K562 (cell line): ENCODE results near the gene SGSH. TPM values are rescaled to one million over a fixed set of nuclear protein-coding genes. Genes with fewer than 3 reads are reported as not detected.

Experiments used
- CSDE1 ChIP-seq, 2 experiments: fragments of 450-650 bp; IDR thresholded peaks; 2 replicates each; pipeline ENCODE4 v1.6.1; 2016; ENCODE audit warnings: mild to moderate bottlenecking in 1 of 2
- HOMEZ ChIP-seq: fragments of 250-450 bp; sonication (Bioruptor Pico); IDR thresholded peaks from 2 replicates; pipeline ENCODE4 v1.4.0; 2020; ENCODE audit warnings: mild to moderate bottlenecking, moderate library complexity
- L3MBTL2 ChIP-seq: fragments of 450-650 bp; IDR thresholded peaks from 2 replicates; pipeline ENCODE4 v1.6.1; 2016; ENCODE audit warnings: mild to moderate bottlenecking, moderate library complexity
- SIN3B ChIP-seq: fragments of 450-650 bp; IDR thresholded peaks from 2 replicates; pipeline ENCODE4 v1.6.1; 2017; ENCODE audit warnings: low read depth, mild to moderate bottlenecking, moderate library complexity
- XRCC3 ChIP-seq: fragments of 450-650 bp; IDR thresholded peaks from 2 replicates; pipeline ENCODE4 v1.6.1; 2017; ENCODE audit warnings: mild to moderate bottlenecking, moderate library complexity
- ZBTB40 ChIP-seq, 2 experiments: fragments of 450-650 bp in 1 of 2; sonication (generic) in 1 of 2; formaldehyde crosslinking in 1 of 2; IDR thresholded peaks; 2 replicates each; pipeline versions ENCODE4 v1.7.1 to v1.9.0; 2016 to 2022; ENCODE audit warnings: inconsistent platforms in 1 of 2, mild to moderate bottlenecking in 1 of 2, missing genetic modification reagents in 1 of 2
- polyA plus RNA-seq, 8 experiments: library from polyadenylated mRNA; depleted of rRNA in 4 of 8; stranded (reverse) in 5 of 8; unstranded in 3 of 8; fragments of >200 nt; fragmentation: Nextera tagmentation in 2 of 8; fragmentation: Illumina TruSeq in 1 of 8; extraction: Ambion mirVana in 2 of 8; extraction: Trizol in 1 of 8; gene quantifications; 2 replicates each; pipeline versions ENCODE4 v1.2.1 to v1.2.3, GENCODE V29; 2011 to 2014; ENCODE audit warnings: inconsistent platforms in 1 of 8, missing spikeins in 1 of 8
- total RNA-seq, 7 experiments: library from RNA; depleted of rRNA in 6 of 7; stranded (reverse); fragments of >200 nt in 6 of 7; fragmentation: Illumina TruSeq in 2 of 7; extraction: Trizol in 2 of 7; gene quantifications; 2 replicates each; pipeline versions ENCODE4 v1.2.1 to v1.2.3, GENCODE V29; 2011 to 2021; ENCODE audit warnings: low replicate concordance in 1 of 7
- TF ChIP-seq, protein P1 (sequence below): fragments of 450-650 bp; formaldehyde crosslinking; IDR thresholded peaks from 2 replicates; pipeline ENCODE4 v1.4.0; 2022; ENCODE audit warnings: missing genetic modification characterization
- TF ChIP-seq, protein P2 (sequence below): fragments of 250-450 bp; sonication (Bioruptor Pico); IDR thresholded peaks from 2 replicates; pipeline ENCODE4 v1.5.1; 2021; ENCODE audit warnings: mild to moderate bottlenecking
- TF ChIP-seq, protein P3 (sequence below), 3 experiments: fragments of 200-800 bp in 1 of 3; fragments of 250-450 bp in 1 of 3; fragments of 450-650 bp in 1 of 3; sonication (Bioruptor Pico) in 1 of 3; sonication (Bioruptor generic) in 1 of 3; formaldehyde crosslinking in 1 of 3; IDR thresholded peaks; 2 replicates each; pipeline versions ENCODE4 v1.6.1 to v1.8.0; 2016 to 2022; ENCODE audit warnings: mild to moderate bottlenecking in 2 of 3, missing genetic modification characterization in 2 of 3, missing compliant biosample characterization in 1 of 3, moderate library complexity in 1 of 3

The SGSH gene
- total and polyA plus RNA-seq, 9 of the 15 experiments (the other 6 are each of a cell fraction or from before 2014, with no cell fraction given): 0.25 to 15.7 (median 4.9) TPM

DNA sequence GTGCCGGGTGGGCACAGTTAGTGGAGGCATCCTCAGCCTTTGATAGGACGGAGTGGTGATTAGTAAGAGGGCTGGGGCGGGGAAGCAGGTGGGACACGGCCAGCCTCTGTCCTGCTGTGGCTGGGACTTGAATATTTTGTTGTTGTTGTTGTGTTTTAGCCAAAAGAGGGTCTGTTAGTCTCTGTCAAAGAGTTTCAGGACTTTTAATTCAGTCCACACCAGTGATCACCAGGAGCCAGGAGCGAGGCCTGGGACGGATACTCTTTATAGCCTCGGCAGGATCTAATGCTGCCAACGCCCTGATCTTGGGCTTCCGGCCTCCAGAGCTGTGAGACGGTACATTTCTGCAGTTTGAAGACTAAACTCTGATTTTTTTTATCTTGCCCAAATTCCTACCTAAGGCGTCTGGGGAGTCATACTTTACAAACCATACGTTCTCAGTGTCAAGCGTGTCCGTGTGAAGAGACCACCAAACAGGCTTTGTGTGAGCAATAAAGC lies 37.6 kb upstream of the SGSH start (continued):
- TF ChIP-seq SIN3B (no peak), XRCC3 (no peak), ZBTB40 (IDR thresholded peaks at IDR 0.05) (peak; percentile 40; the same call in 1 of the 2 replicates), ZBTB40 (CRISPR knock-in tag; IDR thresholded peaks at IDR 0.05) (no peak), L3MBTL2 (peak; percentile 60), HOMEZ (CRISPR knock-in tag) (no peak), CSDE1 (IDR thresholded peaks at IDR 0.05) (no peak)
- TF ChIP-seq, protein P1, sequence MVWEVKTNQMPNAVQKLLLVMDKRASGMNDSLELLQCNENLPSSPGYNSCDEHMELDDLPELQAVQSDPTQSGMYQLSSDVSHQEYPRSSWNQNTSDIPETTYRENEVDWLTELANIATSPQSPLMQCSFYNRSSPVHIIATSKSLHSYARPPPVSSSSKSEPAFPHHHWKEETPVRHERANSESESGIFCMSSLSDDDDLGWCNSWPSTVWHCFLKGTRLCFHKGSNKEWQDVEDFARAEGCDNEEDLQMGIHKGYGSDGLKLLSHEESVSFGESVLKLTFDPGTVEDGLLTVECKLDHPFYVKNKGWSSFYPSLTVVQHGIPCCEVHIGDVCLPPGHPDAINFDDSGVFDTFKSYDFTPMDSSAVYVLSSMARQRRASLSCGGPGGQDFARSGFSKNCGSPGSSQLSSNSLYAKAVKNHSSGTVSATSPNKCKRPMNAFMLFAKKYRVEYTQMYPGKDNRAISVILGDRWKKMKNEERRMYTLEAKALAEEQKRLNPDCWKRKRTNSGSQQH (CRISPR knock-in tag): no peak
- TF ChIP-seq, protein P2, sequence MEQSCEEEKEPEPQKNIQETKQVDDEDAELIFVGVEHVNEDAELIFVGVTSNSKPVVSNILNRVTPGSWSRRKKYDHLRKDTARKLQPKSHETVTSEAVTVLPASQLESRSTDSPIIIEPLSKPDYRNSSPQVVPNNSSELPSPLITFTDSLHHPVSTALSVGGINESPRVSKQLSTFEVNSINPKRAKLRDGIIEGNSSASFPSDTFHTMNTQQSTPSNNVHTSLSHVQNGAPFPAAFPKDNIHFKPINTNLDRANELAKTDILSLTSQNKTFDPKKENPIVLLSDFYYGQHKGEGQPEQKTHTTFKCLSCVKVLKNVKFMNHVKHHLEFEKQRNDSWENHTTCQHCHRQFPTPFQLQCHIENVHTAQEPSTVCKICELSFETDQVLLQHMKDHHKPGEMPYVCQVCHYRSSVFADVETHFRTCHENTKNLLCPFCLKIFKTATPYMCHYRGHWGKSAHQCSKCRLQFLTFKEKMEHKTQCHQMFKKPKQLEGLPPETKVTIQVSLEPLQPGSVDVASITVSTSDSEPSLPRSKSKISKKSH: no peak
- TF ChIP-seq, protein P3, sequence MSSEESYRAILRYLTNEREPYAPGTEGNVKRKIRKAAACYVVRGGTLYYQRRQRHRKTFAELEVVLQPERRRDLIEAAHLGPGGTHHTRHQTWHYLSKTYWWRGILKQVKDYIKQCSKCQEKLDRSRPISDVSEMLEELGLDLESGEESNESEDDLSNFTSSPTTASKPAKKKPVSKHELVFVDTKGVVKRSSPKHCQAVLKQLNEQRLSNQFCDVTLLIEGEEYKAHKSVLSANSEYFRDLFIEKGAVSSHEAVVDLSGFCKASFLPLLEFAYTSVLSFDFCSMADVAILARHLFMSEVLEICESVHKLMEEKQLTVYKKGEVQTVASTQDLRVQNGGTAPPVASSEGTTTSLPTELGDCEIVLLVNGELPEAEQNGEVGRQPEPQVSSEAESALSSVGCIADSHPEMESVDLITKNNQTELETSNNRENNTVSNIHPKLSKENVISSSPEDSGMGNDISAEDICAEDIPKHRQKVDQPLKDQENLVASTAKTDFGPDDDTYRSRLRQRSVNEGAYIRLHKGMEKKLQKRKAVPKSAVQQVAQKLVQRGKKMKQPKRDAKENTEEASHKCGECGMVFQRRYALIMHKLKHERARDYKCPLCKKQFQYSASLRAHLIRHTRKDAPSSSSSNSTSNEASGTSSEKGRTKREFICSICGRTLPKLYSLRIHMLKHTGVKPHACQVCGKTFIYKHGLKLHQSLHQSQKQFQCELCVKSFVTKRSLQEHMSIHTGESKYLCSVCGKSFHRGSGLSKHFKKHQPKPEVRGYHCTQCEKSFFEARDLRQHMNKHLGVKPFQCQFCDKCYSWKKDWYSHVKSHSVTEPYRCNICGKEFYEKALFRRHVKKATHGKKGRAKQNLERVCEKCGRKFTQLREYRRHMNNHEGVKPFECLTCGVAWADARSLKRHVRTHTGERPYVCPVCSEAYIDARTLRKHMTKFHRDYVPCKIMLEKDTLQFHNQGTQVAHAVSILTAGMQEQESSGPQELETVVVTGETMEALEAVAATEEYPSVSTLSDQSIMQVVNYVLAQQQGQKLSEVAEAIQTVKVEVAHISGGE (CRISPR knock-in tag; IDR thresholded peaks at IDR 0.05): peak in 1 of 3 experiments; percentile 10; a peak in 1 of 6 replicates
